Renal cortical epithelial cell (primary cell): ENCODE measurements around the gene SCUBE1. TPM values are rescaled to one million over a fixed set of nuclear protein-coding genes. Genes with fewer than 3 reads are reported as not detected.

ENCODE experiments used
- DNase-seq: peaks from one replicate; pipeline ENCODE4 v3.0.0-alpha.2; 2011; ENCODE audit warnings: low read depth
- total RNA-seq: library from RNA; depleted of rRNA; stranded (reverse); fragments of >200 nt; gene quantifications from 2 replicates; pipeline ENCODE4 v1.2.3, GENCODE V29; 2014

Gene SCUBE1
- 0.10 TPM in 1 of 2 replicates, not detected in the other for total RNA-seq

DNA sequence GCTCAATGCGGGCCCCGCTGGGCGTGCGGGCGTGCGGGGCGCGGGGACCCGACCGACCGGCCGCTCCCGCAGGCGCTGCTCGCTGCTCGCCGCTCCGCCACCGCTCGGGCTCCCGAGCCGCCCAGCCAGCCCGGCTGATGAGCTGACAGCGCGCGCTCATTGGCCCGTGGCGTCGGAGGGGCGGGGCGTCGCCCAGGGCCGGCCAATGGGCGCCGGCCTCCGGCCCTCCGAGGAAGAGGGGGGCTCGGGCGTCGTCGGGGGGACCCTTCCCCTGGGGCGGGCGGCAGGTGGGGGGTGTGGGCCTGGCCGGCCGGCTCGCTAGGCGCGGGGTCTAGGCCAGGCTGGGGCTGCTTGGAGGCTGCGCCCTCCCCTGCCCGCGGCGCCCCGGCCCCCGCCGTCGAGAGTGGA lies at the start of gene SCUBE1:
SCUBE1 (minus strand) TSS at position 111 of the 408 bp plus-strand sequence. CDS start 111 bp downstream, outside the sequence.
- DNase-seq = no peak

DNA sequence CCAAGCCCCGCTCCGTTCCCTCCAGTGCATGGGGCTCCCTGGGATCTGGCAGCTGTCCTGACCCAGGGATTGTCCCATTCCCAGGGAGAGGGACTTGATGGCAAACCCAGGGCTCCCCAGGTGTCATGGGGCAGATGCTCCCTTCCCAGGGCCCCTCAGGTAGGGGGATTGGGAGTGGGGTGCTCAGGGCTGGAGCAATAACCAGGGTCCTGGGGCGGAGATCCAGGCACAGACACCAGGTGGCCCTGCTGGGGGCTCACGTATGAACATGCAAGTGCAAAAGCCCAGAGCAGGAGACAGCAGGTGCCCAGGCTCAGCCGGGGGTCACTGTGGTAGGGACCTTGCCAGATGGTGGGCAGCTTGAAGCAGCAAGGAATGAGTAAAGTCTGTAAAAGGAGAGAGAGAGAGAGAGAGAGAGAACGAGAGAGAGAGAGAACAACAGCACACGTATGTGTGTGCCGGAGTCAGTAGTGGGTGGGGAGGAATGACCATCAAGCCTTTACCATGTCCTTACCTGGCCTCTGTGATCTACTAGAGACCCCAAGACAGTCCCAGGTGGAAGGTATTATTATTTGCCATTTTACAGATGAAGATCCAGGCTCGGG lies 49.3 kb upstream of the SCUBE1 start:
- no peak for DNase-seq

DNA sequence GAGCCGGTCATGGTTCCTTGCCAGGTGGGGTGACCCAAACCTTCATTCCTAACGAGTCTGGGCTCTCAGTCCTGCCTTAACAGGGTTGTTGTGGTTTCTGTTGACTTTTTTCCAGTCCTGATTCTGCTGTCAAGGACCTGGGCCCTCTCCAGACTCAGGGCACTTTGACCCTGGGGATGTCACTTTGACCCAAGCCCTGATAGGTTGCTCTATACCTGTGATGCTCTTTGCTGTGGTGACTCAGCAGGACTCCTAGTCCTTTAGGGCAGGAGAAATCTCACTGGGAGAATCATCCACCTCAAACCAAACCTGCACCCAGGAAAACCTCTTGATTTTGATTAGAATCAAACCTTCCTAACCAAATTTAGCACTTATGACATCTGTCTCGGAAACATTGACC lies 48.1 kb upstream of the SCUBE1 start:
- no peak for DNase-seq

DNA sequence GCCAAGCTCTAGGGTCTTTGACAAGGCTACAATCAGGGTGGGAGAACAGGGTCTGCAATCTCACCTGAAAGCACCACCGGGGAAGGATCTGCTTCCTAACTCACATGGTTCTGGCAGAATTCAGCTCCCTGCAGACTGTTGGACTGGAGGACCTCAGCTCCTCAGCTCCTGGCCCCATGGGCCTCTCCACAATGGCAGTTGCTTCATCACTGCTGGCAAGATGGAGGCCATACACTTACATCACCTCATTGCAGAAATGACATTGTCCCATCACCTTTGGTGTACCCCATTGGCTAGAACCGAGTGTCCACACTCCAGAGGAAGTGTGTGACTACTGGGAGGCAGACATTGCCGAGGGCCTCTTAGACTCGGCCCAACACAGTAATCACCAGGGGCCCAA lies 47.7 kb upstream of the SCUBE1 start:
- DNase-seq = no peak

DNA sequence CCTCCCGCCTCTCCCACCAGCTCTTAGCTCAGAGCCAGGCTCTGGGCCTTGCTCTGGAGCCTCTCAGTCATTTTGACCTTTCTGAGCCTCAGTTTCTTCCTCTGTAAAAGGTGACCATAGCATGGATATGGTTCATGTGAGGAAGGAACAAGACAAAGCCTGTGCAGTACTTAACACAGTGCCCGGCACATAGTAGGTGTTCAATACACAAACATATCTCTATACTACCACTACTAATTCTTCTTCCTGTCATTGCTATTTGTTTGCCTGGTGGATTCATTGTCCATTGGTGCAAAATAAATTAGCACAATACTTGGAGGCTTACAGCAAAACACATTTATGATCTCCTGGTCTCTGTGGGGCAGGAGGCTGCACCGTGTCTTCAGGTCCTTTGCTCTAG lies 47.0 kb upstream of the SCUBE1 start:
- DNase-seq = no peak

DNA sequence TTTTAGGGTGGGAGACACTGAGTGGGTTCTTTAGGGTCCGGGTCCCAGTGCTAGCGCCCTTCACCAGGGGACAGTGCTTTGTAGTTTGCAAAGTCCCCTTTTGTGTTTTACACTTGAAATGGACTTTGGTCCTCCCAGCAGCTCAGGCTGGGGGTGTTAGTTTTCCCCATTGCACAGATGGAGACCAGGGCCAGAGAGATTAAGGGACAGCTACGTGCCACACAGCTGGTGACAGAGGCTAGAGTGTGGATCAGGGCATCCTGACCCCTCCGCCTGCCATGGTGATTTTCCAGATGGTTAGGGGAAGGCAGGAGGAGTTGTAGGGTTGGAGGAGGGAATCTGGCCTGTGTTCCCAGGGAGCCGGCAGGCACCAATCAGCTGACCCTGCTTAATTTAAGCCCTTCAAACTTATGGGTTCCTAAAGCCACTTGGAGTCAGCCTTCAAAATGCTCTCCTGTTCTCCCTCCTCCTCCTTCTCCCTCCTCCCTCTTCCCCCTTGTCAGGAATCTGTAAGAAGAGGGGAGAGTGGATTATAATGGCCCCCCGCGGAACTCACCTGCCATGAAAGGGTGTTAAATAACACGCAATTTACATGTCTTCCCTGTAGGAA lies 46.2 kb upstream of the SCUBE1 start:
- no peak for DNase-seq

DNA sequence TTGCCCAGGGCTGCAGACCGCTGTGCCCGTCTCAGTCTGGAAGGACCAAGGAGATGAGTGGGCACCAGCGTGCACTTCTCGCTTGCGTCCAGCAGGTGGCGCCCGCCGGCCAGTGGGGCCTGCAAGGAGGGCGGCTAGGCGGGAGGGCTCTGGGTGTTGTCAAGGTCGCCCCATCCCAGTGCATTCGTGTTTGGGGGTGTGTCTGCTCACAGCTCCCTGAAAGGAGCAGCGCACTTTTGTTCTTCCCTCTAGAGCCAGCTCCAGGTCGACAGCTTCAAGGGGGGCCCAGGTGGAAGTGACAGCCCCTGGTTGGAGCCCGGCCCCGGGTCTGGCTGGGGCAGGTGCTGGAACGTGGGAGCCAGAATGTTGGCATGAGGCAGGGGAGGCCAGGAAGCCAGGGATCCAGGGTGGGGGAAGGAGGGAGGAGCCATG lies 45.3 kb upstream of the SCUBE1 start:
- DNase-seq = peak; percentile 19

DNA sequence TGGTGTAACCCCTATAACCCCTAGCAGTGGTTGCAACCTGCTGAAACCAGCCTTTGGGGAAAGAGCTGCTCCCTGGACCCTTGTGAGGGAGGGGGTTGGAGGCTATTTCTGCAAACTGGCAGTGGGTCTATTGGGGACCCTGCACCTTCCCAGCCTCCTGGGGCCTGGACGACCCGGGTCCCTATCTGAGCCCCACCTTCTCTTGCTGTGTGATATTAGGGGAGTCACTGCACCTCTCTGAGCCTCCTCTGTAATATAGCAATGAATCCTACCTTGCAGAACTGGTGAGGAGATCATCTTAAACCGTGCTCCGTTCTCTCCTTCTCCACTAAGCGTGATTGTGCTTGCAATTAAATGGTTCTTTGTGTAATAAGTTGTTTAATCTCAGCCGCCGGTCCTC lies 44.6 kb upstream of the SCUBE1 start:
- DNase-seq = no peak

DNA sequence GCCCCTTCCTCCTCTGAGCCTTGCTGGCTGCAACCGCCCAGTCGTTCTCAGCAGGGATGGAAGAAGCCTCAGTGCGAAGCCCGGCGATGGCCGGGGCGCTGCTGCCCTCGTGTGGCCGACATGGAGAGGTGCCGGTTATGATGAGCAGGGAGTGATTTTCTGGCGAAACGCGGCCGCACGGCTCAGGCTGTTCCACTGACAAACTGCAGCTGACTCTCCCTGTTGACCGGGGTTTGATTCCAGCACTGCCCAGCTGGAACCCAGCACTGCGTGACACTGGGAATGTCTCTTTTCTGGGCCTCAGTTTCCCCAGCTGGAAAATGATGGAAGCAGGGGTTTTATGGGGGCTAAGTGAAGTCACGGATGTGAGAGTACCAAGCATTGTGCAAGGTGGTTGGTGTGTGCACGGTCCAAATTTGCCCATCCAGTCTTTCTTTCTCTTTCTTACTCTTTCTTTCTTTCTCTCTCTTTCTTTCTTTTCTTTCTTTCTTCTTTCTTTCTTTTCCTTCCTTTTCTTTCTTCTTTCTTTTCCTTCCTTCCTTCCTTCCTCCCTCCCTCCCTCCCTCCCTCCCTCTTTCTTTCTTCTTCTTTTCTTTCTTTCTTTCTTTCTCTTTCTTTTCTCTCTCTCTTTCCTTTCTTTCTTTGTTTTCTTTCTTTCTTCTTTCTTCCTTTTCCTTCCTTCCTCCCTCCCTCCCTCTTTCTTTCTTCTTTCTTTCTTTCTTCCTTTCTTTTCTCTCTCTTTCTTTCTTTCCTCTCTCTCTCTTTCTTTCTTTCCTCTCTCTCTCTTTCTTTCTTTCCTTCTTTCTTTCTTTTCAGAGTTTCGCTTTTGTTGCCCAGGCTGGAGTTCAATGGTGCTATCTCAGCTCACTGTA lies 42.8 kb upstream of the SCUBE1 start:
- peak; percentile 29 for DNase-seq

DNA sequence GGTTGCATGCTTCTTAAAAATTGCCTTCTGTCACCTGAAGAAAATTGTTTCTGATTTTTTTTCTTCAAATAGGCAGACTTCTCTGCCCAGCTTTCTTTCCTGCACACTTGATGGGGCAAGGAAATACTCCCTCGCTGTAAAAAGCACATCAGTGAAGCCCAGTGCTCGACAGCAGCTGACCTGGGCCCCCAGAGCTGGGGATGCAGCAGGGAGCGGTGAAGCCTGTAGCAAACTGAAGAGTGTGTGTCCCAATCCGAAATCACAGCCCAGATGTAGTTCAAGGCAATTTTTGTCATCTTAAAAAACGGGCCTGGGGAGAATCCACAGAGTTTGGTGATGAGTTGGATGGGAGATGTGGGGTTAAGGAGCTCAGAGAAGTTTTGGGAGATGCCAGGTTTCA lies 41.7 kb upstream of the SCUBE1 start:
- no peak for DNase-seq

DNA sequence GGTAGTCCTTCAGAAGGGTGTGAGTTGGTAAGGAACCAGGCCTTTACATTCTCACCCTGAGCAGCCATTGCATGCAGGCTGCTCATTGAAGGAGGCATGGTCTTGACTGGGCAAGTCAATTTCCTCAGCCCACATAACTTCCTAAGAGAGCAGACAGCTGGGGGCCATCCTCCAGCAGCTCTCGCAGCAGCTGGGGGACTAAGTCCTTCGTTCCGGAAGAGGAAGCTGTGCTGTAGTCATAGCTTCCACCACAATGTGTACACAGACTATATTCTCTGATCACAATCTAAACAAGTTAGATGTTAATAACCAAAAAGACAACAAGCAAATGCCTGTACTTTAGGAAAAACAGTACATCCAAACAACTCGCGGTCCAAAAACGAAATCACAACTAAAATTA lies 38.5 kb upstream of the SCUBE1 start:
- no peak for DNase-seq

DNA sequence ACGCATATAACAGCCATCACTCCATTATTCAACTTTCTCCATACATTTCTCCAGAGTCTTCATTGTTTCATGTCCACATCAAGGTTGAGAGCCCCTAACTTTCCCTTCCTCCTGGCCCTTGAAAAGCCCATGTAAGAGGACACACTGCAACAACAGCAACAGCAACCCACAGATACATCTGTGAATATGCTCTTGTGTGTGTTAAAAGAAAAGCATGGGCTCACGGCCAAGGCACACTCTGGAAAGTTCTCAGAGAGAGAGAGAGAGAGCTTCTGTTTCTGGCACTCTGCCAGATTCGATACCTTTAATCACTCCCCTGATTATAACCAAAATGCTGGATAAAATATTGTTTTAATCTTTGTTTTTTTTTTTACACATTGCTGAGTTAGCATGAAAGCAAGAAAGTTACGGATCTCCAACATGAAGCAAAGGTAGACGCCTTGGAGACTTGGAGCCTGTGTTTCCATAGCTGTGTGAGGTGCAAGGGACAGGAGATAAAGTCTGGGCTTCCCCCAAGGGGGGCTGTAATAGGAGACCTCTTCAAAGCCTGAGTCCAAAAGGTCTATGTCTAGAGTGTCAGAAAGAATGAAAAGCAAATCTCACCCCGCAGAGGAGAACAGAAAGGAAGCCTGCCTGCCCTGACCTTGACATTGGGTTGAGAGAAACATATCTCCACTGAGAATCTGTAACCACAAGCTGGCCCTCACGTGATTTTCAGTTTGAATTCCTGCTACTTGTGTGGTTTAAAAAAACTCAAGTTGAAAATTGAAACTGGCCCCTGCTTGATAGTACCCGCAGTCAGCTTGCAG lies 34.9 kb upstream of the SCUBE1 start:
- DNase-seq = no peak

DNA sequence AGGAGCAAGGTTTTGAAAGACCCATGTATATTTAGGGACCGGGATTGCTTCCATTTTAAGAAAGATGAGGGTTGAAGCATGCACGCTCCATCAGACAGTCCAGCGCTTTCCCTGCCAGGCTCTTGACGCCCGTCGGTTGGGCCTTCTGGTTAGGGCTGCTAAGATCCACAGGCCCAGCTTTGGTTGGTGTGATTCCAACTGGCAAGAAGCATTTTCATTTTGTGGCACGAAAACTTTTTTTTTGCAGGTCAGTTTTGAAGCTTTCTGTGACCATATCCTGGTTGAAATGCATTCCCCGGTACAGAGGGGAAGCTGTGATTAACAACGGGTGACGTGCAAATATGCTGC lies 34.4 kb upstream of the SCUBE1 start:
- DNase-seq = no peak

DNA sequence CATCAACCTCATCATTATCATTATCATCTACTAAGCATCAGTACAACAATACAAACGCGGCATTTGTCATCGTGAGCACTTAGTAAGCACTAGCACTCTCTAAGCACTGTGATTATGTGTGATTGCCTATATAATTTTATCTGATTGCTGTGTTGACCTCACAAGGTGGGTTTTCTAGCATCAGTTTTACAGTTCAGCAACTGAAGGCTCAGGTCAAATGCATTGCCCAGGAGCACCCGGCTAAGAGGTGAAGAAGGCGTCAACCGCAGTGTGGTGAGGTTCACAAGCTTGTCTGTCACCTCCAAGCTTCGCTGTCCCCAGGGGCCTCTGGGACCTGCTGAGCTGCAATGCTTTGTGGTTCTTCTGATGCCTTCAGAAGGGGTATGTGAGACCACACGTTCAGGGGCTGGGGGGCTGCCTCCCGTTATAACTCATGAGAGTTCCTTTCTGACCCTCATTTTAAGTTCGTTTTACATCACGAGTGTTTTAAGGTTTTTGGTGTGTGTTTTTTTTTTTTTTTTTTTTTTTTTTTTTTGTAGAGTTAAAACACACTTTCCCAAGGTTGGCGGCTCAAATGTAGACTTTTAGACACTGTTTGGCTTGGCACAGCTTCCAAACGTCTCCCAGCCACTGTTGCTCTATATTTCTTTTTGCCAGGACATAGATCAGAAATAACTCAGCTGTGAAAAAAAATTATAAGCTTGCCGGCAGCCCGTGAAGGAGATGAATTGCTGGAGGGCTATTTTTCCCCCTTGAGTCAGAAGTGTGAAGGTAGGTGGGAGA lies 33.8 kb upstream of the SCUBE1 start:
- DNase-seq = no peak

DNA sequence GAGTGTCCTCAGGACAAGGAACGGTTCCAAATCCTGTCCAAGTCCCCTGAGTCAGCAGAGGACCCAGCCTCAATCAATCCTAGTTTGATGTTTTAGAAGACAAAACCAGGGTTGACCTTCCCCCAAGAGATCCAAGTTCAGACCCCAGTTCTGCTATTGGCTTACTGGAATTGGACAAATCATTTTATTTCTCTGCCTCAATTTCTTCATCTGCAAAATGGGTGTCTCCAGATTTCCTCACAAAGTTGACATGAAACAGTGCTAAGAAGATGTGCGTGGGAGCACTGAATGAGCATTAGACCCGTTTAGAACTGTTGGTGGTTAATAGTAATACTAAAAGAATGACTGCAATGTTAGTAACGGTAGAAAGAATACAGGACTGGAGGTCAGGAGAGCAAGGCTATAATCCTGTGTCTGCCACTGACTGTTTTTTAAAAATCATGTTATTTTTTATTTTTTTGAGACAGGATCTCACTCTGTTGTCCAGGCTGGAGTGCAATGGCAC lies 32.8 kb upstream of the SCUBE1 start:
- no peak for DNase-seq

DNA sequence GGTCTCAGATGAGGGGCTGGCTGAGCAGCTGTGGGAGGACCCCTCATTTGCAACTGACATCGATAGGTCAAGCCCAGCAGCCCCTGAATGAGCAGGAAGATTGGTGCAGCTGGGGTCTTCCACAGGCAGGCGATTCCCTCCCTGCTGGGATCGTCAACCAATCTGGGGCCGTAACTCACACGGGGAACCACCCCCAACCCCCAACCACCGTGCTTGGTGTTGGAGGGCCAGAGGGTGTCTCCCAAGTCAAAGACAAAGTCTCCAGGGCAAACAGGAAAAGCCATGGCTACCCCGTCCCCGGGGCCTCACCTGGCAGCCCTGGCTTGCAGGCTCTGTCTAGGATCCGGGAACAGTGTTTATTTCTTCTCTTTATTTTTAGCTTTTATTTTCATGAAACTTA lies 26.9 kb upstream of the SCUBE1 start:
- no peak for DNase-seq

DNA sequence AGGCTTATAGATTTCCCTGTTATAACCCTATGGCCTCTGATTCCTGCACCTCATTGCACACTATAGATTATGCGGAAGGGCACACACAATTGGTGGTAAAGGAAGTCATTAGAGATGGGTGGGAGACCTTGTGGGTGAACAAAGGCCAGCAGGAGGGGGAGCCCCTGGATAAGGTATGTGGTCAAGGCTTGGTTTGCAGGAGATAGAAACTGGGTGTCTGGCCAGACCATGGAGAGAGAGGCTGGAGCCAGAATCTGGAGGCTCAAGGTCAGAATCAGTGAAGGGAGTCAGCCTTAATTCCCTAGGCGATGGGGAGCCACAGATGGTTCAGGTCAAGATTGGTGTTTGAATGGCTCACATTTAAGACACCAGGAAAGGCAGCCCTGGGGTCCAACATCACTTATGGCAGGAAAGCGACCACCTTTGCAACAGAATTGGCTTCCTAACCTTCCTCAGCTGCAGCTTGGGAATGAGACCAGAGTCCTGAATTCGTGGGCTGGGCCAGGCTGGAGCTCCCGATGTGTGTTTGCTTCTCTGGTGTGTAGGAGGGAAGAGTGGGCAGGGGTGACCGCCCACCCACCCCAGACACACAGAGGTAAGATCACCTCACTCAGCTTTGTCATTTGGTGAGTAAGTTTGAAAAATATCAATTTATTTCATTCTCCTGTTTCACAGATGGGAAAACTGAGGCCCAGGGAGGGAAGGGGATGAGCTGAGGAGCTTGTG lies 22.7 kb upstream of the SCUBE1 start:
- DNase-seq = no peak

DNA sequence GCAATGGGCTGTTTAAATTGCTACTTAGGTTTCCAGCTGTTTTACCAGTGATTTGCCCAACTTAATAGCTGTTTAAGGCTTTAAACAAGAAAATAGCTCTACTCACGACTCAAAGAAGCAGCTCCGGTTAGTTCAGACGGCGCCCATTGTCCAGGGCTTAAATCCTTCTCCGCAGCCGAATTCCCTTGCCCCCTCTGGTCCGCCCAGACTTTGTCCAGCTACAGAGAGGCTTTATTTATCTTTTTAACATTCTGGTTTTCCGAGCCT lies 20.9 kb upstream of the SCUBE1 start:
- DNase-seq = no peak

DNA sequence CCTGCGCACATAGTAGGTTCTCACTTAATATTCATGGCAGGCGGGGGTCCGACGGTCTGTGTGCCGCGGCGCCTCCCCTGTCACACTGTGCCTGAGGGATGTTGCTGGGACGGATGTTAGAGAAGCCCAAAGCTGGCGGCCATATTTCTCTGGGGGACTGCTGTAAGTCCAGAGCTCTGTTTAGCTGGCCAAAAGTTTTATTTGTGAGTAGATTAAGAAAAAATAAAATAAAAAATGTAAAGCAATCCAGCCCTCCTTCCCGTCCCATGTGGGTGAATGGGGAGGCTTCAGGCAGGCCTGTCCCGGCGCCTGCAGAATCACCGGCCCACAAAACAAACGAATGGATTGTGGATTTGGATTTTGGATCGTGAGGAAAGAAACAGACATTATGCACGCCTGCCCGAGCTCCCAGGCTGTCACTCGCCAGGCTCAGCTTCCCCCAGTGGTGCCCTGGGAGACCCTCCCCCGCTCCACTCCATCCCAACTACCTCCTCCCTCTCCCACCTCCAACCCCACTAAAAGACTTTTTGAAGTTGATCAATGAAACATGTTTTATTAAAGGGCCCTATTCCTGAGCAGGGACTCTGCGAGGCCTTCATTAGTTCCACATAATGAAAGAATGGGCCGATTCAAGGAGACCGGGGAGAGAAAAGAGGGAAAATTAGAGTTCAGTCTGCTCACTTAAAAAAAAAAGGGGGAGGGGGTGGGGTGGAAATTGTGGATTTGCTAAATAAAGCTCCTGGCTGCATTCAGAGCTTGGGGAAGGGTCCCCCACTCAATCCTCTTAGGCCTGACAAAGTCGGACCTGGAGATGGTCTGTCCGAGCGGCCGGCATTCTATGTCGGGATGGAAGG lies 20.4 kb upstream of the SCUBE1 start:
- DNase-seq = no peak

DNA sequence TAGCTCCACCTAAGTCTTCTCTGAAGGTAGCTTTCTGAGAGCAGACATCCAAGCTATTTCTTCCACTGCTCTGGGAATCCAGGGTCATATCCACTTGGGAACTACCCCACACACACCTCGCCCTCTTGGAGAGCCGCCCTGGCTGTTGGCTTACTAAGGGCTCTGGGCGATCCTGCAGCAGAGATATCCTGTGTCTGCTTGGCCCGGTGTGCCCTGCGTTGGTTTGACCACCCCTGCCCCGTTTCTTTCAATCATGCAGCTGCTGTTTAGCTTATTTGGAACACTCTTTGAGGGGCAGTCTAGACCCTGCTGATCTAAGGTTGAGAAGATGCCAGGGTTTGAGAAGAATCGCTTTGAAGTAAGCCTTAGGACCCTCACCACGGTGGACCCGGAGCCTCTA lies 17.4 kb upstream of the SCUBE1 start:
- no peak for DNase-seq
